GM11168 (cell line): ENCODE measurements around the gene CMIP.

Experiments used
- in situ Hi-C: fragments of 300-500 bp; cut with MboI; formaldehyde crosslinking; loops from one replicate; pipeline ENCODE4 v1.12.0; 2022; ENCODE audit warnings: low sequenced_read_pairs; ENCODE audit not compliant: unreplicated experiment

CMIP gene

DNA sequence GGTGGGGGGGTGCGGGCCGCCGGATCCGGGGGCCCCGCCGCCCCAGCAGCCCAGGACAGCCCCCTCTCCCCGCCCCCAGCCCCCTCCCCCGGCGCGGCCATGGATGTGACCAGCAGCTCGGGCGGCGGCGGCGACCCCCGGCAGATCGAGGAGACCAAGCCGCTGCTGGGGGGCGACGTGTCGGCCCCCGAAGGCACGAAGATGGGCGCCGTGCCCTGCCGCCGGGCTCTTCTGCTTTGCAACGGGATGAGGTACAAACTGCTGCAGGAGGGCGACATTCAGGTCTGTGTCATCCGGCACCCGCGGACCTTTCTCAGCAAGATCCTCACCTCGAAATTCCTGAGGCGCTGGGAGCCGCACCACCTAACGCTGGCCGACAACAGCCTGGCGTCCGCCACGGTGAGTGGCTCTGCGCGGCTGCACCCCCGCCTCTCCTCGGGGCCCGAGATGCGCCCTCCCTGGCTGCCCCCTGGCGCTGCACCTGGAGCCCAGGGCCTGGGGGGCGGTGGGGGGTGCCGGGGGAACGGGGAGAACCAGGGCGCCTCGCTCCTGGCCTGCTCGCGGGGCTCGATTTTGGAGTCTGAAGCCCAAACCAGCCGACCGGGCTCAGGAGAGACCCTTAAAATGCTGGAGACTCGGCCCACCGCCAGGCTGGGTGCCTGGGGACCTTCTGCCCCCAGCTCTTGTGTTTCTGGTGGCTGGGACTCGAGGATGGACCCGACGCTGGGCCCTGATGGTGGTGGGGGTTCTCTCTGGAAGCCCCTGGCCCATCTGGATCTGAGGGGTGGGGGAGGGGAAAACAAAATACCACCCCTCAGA, 744 bp downstream of the CMIP start:
- in situ Hi-C loops = no loop called here

DNA sequence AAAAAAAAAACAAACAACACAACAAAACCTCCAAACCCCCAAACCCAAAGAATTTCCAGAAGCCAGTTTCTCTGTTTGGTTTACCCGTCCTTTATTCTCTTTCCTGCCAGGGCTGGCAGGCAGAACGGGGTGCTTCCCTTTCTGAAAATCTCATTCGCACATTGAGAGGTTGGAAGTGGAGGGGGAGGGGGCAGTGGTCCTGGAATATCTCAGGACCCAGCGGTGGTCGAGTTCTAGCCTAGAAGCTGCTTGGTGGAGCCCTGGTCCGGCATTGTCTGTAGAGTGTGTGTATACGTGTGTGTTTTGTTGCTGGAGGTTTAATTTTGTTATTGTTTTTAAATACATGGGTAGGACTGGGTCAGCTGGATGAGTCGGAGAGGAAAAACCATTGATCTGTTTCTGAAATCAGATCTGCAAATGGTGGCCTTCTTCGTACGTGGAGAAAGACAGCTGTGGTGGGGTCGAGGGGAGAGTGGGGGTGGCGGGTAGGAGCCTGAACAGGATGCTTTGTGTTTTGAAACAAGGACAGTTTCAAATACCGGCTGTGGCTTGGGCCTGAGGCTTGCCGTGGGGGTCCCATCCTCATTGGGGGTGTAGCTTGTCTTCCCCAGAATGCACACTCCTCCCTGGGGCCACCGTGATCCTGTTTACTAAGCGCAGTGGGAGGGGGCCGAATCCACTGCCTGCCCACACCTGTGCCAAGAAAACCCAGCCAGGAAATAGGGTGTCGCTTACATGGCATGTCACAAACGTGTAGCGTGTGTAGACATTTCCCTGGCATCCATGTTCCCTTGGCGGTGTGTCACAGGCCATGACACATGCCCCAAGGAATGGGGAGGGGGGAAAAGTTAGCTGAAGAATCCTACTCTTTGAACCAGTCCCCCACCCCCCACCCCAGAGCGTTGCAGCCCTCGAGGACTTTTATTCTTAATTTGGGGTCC, 1.6 kb downstream of the CMIP start:
- in situ Hi-C loops = no loop called here

DNA sequence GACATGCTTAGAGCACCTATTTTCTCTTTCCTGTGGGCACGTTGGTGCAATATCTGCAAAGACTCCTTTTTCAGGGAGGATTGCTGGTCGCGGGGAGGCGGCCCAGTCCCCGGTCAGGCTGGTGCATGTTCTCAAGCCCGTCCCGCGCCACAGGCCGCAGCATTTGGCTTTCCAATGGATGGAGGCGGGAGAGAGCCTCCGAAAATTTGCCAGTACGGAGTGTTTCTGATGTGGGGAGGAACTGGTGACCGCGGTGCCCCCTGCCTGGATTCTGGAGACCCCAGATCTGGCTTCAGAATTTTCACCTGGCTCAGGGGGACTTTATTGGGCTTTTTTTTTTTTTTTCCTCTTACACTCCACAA, 2.3 kb downstream of the CMIP start:
- in situ Hi-C loops = no loop called here

DNA sequence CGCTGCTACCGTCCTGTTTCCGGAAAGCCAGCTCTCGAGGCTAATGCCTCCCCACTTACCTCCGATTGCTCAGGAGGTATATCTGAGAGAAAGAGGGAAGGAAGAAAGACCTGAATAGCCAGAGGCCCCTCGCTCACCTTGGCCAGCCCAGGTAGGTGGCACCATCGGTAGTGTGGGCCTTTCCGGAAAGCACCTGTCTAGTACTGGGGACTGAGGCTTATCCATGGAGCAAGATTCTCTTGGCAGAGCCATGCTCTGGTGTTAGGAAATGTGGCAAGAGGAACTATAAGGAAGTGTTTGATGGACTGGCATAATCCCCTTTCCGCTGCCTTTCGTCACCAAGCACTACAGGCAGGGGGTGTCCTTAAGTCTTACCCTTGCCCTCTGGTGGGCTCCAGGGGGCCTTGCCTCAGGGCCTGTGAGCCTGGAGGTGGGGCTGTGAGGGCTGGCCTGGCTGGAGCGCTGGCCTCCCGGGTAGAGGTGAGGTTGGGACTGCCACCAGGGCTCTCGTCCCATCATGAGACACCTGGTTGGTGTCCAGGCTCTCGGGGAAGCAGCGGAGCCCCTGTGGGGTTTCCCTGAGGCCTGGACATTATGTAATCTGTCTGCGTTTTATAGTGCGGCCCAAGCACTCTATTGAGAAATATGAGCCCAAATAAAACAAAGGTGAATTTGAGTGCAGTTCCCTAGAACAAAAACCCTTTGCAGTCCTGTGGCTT, 2.9 kb downstream of the CMIP start:
- in situ Hi-C loops = no loop called here

DNA sequence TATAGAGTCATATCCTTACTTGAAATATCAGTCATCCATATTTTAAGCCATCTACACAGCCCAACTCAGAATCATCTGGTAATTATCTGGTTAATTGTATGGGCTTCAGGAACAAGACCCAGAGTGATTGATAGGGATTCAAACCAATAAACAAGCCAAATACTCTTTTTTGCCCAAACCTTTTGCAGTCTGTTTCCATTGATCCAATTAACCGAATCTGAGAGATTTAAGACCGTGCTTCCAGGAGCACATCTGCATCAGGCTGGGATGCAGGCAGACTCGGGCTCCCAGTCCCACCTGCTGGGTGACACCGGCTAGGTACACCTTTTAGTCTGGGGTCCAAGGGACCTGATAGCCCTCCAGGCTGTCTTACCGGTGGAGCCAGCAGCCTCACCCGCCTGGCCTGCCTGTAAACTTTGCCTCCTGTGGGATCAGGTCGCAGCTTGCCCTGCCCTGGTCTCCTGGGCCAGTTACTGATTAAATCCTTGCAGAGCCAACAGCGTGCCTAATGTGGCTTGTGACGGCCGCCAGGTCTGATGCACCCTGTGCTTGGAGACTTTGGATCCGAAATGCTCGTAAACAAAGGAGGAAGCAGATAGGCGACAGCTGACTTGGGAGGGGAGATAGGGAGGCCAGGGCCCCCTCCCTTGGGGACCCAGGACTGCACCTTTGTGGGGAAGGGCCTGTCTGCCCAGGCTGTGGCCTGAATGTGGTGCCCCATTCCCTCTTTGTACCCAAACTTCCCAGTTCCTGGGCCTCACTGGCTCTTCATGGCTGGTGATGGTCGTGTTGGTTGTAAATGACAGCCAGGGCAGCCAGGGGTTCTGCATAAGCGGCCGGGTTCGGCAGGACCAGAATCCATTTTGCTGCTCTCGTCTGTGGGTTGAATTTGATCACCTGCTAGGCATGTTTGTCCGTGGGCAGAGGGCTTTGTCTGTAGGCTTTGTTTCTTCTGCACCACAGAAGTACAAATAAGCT, 3.8 kb downstream of the CMIP start:
- in situ Hi-C loops = no loop called here

DNA sequence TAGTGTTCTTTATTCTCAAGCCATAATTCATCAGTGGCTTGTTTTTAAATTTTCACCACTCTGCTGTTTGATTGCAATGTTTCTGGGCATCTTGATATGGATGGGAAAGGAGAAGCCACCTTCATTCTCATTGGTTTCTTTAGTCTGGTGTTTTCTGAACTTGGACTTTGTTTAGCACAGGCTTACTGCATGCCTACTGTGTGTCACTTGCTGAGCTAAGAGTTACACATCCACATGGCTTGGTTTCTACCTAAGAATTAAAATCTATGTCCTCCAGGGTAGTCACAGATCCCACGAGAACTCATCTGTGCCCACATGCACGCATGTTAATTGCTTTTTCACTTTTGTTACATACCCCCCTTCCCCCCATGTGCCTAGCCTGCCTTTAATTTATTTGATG, 4.6 kb downstream of the CMIP start:
- in situ Hi-C loops = no loop called here

DNA sequence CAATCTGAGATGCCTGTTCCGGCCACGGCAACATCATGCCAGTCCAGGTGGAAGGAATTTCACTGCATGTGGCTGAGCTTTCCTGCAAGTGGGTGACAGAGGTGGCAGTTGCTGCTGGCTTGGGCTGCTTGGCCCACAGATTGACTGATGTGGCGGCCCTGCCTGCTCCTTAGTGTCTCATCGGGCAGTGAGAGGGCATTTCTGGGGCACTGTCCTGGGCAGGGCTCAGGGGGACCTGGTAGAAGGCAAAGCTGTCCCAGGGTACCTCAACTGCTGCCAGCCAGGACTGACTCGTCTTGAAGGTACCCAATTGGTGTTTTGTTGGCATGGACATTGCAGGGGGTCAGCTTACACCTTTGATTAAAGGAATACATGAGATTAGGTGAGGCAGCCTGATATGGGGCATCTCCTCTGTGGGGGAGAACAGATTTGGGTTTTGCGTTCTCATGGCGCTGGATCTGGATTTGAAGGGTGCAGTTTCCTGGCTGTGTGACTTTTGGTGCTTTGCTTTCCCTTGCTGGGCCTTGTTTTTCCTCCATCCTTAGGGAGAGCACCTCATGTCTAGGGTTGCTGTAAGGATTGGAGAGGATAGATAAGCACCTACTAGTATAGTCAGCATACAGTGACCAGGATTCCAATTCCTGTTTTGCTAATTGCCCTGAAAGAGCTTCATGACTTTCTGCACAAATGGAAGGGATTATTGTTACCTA, 5.4 kb downstream of the CMIP start:
- in situ Hi-C loops = no loop called here

DNA sequence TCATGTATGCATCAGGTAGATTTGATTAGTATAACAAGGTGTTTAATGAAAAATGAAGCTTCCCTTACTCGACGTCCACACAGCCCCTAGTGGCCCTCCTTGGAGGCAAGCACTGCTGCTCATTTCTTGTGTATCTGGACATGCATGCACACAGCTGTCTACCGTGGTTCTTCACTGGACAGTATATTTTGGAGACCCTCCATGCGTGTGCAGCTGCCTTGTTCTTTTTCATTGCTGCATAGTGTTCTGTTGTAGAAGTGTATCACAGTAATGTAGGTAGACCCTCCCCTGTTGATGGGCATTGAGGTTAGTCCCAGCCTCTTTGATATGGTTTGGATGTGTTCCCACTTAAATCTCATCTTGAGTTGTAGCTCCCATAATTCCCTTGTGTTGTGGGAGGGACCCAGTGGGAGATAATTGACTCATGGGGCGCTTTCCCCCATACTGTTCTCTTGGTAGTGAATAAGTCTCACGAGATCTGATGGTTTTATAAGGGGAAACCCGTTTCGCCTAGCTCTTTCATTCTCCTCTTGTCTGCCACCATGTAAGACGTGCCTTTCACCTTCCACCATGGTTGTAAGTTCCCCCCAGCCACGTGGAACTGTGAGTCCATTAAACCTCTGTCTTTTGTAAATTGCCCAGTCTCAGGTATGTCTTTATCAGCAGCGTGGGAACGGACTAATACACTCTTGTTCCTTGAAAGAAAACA, 6.3 kb downstream of the CMIP start:
- in situ Hi-C loops = no loop called here

DNA sequence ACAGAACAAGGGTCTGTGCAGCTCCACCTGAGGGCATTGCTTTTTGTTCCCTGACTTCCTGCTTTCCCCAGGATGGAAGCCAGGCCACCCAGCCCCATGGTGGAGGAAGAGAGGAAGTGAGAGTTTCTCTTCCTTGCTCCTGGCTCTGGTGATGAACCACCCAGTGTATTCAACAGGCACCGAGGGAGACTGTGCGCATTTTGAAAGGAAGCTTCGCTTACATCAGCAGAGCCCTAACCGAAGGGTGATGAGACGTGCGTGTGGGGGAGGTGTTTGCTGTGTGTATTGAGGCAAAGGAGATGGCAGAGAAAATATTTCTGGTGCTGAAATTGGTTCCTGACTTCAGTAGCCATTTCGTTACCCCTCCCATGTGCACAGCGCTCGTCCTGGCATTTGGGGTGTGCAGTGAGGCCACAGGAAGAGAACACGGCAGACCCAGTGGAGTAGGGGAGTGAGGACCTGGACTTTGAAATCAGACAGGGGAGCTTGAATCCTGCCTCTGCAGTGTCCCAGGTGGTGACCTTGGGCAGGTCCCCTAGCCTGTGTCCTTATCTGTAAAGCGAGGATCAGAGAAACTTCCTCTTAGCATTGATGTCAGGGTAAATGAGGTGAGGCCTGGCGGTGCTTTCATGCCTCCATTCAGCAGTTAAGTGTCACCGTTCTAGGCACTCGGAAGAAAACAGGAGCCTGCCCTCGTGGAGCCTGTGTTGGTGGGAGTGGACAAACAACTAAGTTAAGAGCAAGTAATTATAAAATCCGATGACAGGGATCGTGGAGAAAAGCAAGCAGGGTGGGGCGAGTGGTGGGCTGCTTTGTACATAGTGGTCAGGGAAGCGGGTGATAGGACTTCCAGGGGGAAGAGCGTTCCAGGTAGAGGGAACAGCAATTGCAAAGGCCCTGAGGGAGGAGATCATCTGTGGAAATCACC, 7.4 kb downstream of the CMIP start:
- in situ Hi-C loops = no loop called here

DNA sequence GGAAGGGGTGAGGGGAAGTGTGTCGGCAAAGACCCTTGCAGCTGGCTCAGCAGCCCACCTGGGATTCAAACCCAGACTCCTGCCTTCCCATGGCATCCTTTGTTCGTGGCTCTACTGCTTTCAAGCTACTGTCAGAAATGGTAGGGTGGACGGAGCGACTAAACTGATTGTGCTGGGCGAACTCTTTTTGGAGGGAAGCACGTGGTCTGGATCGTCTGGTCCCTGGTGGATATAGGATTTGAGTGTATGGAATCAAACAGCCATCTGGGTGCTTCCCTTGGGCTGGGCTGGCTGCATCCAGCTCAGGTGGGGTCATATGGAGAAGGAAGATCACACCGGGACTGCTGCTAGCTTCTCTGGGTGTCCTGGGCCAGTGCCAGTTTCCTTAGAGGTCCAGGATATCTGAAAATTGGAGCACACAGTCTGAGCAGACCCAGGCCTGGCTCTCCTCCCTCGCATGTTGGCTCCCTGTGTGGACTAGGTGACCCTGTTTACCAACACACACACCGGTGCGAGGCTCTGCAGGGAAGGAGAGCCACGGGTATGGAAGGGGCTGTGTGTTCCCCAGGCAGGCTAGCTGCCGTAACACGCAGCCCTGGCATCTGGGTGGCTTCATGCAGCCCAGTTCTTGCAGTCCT, 8.6 kb downstream of the CMIP start:
- in situ Hi-C loops = no loop called here

DNA sequence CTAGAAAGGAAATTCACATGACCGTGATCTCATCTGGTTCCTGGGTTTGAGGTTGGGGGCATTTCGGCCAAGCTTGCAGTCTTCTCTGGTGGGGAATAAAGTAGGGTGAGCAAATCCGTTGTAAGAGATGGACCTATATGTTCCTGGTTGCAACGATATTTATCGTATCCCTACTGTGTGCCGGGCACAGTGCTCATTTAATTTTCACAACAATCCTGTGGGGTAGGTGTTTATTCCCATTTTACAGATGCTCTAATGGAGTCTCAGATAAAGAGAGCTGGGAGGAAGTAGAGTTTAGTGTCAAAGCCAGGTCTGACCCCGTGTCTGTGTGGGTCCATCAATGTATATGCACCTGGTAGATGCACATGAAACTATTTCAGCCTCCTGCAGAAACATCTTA, 9.4 kb downstream of the CMIP start:
- in situ Hi-C loops = no loop called here

DNA sequence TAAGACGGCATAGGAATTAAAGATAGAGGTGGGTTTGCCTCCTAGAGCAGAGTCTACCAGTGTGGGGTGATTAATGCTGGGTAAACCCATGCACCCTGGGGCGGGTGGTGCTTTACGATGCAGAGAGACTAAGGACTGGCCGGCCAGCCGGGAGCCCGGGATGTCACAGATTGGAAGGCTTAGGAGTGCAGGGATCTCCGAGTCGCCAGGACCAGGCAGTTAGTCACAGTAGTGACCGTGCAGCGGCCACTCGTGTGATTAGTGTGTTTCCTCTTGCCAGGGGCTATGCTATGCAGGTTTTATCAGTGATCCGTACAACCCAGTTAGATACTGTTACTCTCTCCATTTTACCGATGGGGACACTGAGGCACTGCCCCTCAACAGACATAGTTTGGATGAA, 10.4 kb downstream of the CMIP start:
- in situ Hi-C loops = no loop called here

DNA sequence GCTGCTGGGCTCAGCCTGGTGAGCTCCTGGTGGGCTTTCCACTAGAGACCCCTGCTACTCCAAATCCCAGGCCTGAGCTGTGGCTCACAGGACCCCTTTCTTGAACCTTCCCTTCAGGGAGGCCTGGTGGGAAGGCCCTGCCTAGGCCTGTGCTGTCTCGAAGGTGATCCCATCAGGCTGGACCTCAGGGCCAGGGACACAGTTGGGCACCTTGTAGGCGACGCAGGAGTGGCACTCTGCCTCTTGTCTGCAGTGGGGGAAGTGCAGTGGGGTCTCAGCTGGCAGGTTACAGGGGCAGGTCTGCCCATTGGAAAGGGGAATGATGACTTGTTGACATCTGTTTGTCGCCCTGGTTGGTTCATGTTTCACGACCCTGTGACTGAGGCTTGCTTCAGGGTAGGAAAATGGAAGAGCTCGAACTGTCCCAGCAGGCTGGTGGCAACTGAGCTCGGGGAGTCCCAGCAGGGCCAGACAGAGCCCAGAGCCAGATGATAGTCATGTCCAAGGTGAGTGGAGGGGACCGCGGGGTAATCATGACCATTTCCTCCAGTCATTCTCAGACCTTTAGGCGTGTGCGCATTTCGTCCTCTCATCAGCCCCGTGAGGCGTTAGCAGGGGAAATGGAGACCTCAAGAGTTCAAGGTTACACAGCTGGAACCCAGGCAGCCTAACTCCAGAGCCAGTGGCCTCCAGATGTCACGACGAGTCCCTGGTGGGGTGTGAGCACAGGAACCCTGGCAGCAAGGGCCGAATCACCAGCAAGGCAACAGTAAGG, 11.3 kb downstream of the CMIP start:
- in situ Hi-C loops = no loop called here

DNA sequence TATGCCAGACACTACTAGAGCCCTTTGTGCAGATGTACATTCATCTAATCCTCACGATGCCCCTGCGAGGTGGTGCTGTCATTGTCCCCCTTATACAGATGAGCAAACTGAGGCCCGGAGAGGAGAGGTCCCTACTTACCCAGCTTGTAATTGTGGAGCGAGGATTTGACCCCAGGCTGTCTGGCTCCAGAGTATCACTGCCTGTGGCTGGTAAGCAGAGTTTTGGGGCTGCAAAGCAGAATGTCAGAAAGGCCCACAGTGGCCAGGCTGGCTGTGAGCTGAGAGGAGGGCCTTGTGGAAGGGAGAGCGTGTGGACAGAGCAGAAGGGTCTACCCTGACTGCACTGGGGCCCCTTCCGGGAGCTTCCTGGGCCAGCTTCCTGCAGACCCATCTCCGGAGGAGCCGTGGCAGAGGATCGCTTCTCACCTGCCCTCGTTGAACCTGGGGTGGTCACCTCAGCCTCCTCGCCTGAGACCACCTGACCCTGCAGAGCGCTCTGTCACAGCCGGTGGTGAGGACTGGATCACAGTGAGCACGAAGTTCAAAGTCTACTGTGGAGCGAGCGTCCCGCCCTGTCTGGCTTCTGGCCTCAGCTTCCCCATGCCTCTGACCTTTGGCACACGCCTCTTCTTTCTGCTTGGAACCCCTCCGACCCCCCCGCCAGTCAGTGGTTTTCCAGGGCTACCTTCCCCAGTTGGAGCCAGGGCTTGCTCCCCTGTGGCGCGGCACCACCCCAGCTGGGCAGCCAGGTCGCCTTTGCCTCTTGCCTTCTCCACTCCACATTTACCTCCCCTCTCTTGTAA, 12.1 kb downstream of the CMIP start:
- in situ Hi-C loops = no loop called here

DNA sequence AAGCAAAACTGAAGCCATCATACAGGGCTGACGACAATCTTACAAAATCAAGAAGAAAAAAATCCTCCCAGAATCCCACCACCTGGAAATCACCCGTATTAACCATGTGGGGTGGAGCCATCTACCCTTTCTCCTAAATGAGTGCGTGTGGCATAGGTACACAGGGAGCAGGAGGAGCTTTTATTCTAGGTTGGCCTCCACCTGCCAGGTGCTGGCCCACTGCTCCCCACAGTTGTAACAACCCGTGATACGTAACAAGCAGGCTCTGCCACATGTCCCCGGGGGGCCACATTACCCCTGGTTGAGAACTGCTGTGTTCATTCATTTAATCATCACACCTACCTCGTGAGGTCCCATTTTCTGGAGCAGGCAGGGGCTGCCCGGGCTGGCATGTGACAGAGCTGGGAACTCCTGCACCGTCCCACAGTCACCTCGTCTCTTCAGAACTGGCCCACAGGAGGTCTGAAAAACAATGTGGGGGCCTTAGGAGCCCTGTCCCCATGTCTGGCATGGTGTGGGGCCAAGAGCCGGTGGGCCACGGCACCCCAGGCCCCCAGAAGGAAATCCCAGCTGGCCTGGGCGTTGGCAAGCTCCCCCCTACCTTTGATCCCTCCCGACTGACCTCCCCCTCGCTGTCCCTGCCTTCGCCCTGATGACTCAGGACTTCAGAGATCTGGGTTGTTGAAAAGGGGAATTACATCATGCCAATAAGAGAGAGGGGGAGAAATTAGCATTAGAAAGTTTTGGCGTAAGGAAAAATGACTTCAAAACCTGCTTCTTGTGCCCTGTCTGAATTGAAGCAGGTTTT, 12.9 kb downstream of the CMIP start:
- in situ Hi-C loops = no loop called here
